ENCODE measurements around the gene ECHS1. TPM values are rescaled to one million over a fixed set of nuclear protein-coding genes. Genes with fewer than 3 reads are reported as not detected.

ECHS1 gene
- total RNA-seq, 1 experiment from 2014 or later, result 58.0 TPM

DNA sequence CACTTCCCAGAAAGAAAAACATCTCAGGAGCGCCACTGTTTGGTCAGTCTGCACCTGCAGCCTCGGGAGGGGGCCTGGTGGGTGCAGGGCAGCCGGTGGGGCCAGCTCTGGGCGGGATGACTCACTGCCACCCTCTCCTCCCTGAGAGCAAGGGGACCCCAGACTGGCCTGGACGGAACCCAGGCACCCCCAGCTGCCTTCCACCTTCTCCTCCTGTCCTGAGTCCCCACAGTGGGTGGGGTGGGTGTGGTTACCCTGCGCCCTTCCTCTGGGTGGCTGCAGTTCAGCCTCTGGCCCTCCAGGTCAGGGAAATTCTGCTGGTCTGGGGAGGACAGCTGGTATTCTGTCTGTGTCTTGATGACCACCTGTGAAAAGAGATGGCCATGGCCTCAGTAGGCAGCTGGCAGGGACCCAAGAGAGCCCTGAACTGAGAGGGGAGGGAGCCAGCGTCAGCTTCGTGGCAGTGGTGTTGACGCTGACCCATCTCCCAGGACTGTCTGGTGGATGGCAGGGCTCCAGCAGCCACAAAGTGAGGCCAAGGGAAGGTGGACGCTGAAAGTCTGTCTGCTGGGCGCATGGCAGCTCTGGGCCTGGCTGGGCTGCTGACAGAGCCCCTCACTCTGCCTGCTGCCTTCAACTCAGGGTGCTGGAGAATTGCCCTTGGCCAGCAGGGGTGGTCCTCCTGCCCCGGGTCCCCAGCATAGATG lies 45.4 kb downstream of the ECHS1 start:
- Histone ChIP-seq H3K79me2 (ENCODE audit: insufficient read depth, low read length) (no peaks in the 10 kb centered on the region), H3K27ac (ENCODE audit: low read depth, low read length) (no peak overlapping the region), H3K36me3 (ENCODE audit: control insufficient read depth in 1 of 2, insufficient read depth in 2 of 2, low read length in 2 of 2) (no peaks in the 10 kb centered on the region), H4K20me1 (ENCODE audit: insufficient read depth) (no peaks in the 10 kb centered on the region), H3K27me3 (ENCODE audit: insufficient read depth, low read length) (no peaks in the 10 kb centered on the region), H3K9ac (ENCODE audit: low read length) (no peak overlapping the region), H3K4me1 (ENCODE audit: control insufficient read depth in 1 of 2, insufficient read depth in 2 of 2, low read length in 2 of 2) (peaks cover 3 to 20% of the 10 kb centered on the region in 2 experiments), H3K9me3 (ENCODE audit: control insufficient read depth in 1 of 2, insufficient read depth in 1 of 2, low read depth in 1 of 2, low read length in 2 of 2) (no peaks in the 10 kb centered on the region), H3K4me2 (ENCODE audit: low read length) (no peak overlapping the region), H3K9me2 (ENCODE audit: insufficient read depth) (no peaks in the 10 kb centered on the region), H2AFZ (ENCODE audit: low read depth, low read length, poor library complexity, severe bottlenecking) (no peak overlapping the region), H3K4me3 (replicated peaks in 1 of 2; ENCODE audit: low read depth in 1 of 2, low read length in 2 of 2) (no peak overlapping the region)
- no TSS peak for BruUV-seq (replicated peaks)
- DNase-seq (ENCODE audit: low read depth, low spot score) (no peak), ATAC-seq (no peak)
- TF ChIP-seq ELF1 (IDR thresholded peaks at IDR 0.05; ENCODE audit: borderline replicate concordance, low read depth), result no peak
- no peak for TF ChIP-seq EGR1 (IDR thresholded peaks at IDR 0.05; ENCODE audit: low read depth)
- no peak for TF ChIP-seq FOSL1 (IDR thresholded peaks at IDR 0.05; ENCODE audit: low read depth)
- TF ChIP-seq, protein P1, sequence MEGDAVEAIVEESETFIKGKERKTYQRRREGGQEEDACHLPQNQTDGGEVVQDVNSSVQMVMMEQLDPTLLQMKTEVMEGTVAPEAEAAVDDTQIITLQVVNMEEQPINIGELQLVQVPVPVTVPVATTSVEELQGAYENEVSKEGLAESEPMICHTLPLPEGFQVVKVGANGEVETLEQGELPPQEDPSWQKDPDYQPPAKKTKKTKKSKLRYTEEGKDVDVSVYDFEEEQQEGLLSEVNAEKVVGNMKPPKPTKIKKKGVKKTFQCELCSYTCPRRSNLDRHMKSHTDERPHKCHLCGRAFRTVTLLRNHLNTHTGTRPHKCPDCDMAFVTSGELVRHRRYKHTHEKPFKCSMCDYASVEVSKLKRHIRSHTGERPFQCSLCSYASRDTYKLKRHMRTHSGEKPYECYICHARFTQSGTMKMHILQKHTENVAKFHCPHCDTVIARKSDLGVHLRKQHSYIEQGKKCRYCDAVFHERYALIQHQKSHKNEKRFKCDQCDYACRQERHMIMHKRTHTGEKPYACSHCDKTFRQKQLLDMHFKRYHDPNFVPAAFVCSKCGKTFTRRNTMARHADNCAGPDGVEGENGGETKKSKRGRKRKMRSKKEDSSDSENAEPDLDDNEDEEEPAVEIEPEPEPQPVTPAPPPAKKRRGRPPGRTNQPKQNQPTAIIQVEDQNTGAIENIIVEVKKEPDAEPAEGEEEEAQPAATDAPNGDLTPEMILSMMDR (IDR thresholded peaks at IDR 0.05 in 2 of 3, conservative IDR thresholded peaks at IDR 0.05 in 1 of 3; ENCODE audit: borderline replicate concordance in 1 of 3, insufficient read depth in 1 of 3, low read depth in 2 of 3, low read length in 2 of 3), result no peak
- TF ChIP-seq MAX (IDR thresholded peaks at IDR 0.05), result no peak
- no peak for TF ChIP-seq CEBPB (IDR thresholded peaks at IDR 0.05; ENCODE audit: low read depth)
- TF ChIP-seq SP1 (IDR thresholded peaks at IDR 0.05; ENCODE audit: low read depth), result no peak
- TF ChIP-seq ZNF274 (IDR thresholded peaks at IDR 0.05; ENCODE audit: low read depth, low read length), result no peak
- TF ChIP-seq EZH2 (IDR thresholded peaks at IDR 0.05), result no peak
- TF ChIP-seq, protein P2, sequence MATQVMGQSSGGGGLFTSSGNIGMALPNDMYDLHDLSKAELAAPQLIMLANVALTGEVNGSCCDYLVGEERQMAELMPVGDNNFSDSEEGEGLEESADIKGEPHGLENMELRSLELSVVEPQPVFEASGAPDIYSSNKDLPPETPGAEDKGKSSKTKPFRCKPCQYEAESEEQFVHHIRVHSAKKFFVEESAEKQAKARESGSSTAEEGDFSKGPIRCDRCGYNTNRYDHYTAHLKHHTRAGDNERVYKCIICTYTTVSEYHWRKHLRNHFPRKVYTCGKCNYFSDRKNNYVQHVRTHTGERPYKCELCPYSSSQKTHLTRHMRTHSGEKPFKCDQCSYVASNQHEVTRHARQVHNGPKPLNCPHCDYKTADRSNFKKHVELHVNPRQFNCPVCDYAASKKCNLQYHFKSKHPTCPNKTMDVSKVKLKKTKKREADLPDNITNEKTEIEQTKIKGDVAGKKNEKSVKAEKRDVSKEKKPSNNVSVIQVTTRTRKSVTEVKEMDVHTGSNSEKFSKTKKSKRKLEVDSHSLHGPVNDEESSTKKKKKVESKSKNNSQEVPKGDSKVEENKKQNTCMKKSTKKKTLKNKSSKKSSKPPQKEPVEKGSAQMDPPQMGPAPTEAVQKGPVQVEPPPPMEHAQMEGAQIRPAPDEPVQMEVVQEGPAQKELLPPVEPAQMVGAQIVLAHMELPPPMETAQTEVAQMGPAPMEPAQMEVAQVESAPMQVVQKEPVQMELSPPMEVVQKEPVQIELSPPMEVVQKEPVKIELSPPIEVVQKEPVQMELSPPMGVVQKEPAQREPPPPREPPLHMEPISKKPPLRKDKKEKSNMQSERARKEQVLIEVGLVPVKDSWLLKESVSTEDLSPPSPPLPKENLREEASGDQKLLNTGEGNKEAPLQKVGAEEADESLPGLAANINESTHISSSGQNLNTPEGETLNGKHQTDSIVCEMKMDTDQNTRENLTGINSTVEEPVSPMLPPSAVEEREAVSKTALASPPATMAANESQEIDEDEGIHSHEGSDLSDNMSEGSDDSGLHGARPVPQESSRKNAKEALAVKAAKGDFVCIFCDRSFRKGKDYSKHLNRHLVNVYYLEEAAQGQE (IDR thresholded peaks at IDR 0.05; ENCODE audit: low read depth), result no peak
- no peak for TF ChIP-seq JUND (IDR thresholded peaks at IDR 0.05)
- no peak for TF ChIP-seq SIN3A (IDR thresholded peaks at IDR 0.05; ENCODE audit: low read depth)
- TF ChIP-seq, protein P3, sequence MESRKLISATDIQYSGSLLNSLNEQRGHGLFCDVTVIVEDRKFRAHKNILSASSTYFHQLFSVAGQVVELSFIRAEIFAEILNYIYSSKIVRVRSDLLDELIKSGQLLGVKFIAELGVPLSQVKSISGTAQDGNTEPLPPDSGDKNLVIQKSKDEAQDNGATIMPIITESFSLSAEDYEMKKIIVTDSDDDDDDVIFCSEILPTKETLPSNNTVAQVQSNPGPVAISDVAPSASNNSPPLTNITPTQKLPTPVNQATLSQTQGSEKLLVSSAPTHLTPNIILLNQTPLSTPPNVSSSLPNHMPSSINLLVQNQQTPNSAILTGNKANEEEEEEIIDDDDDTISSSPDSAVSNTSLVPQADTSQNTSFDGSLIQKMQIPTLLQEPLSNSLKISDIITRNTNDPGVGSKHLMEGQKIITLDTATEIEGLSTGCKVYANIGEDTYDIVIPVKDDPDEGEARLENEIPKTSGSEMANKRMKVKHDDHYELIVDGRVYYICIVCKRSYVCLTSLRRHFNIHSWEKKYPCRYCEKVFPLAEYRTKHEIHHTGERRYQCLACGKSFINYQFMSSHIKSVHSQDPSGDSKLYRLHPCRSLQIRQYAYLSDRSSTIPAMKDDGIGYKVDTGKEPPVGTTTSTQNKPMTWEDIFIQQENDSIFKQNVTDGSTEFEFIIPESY (IDR thresholded peaks at IDR 0.05; ENCODE audit: extremely low read depth, insufficient replicate concordance, low read length), result no peak
- TF ChIP-seq YY1 (IDR thresholded peaks at IDR 0.05; ENCODE audit: extremely low read depth, insufficient replicate concordance, low read depth, low read length), result no peak
- TF ChIP-seq ATF3 (IDR thresholded peaks at IDR 0.05), result no peak
- TF ChIP-seq POLR2A (IDR thresholded peaks at IDR 0.05; ENCODE audit: borderline replicate concordance, extremely low read depth, insufficient read depth, insufficient read length), result no peak
- no peak for TF ChIP-seq TCF7L2 (IDR thresholded peaks at IDR 0.05; ENCODE audit: borderline replicate concordance, extremely low read depth, insufficient read depth, insufficient read length)
- TF ChIP-seq ZFX (IDR thresholded peaks at IDR 0.05), result no peak
- TF ChIP-seq SRF (IDR thresholded peaks at IDR 0.05; ENCODE audit: low read depth), result no peak
- TF ChIP-seq CBX3 (IDR thresholded peaks at IDR 0.05; ENCODE audit: low read depth), result no peak
- ChIA-PET CTCF (interaction anchor here (2.3 kb wide), 1 partner anchor 10 kb away, joined by 6 read pairs; no protein-coding TSS in a partner anchor), POLR2A (no interaction called here), RAD21 (ENCODE audit: low non-redundant PET in 1 of 2, low total read pairs in 2 of 2, uncharacterized antibody in 2 of 2, unreplicated experiment in 2 of 2) (no interaction called here)
- intact Hi-C loops (cut with micrococcal nuclease), result no loop called here
